DOHH2 (cell line): ENCODE data around the gene SPATA19.
A peak's percentile ranks its signal among the peaks of the same experiment; 100 is the strongest.

Source experiments
- H3F3A ChIP-seq: fragments of 200-600 bp; sonication (generic), shearing (Covaris generic); 2 replicates; pipeline ENCODE4 v1.6.0; 2016; ENCODE audit warnings: antibody characterized with exemption, mild to moderate bottlenecking; ENCODE audit not compliant: control insufficient read depth, insufficient read depth
- H3K27ac ChIP-seq: fragments of 200-600 bp; sonication (generic); 2 replicates; pipeline ENCODE4 v1.5.1; 2014; ENCODE audit warnings: low read depth, mild to moderate bottlenecking, low read length, moderate library complexity
- H3K27me3 ChIP-seq: fragments of 200-600 bp; sonication (generic); 2 replicates; pipeline ENCODE4 v1.6.1; 2014; ENCODE audit warnings: mild to moderate bottlenecking, low read length, mixed read lengths; ENCODE audit not compliant: control insufficient read depth
- H3K36me3 ChIP-seq: fragments of 200-600 bp; sonication (generic); 2 replicates; pipeline ENCODE4 v1.6.1; 2014; ENCODE audit warnings: mild to moderate bottlenecking, low read length, moderate library complexity, mixed read lengths; ENCODE audit not compliant: control insufficient read depth
- H3K4me1 ChIP-seq: fragments of 200-600 bp; sonication (generic); 2 replicates; pipeline ENCODE4 v1.6.1; 2014; ENCODE audit warnings: mild to moderate bottlenecking, low read length, mixed read lengths; ENCODE audit not compliant: control insufficient read depth
- H3K4me2 ChIP-seq: fragments of 200-600 bp; sonication (generic); 2 replicates; pipeline ENCODE4 v1.6.0; 2014; ENCODE audit warnings: mild to moderate bottlenecking, low read length, moderate library complexity
- H3K4me3 ChIP-seq: fragments of 200-600 bp; sonication (generic); 2 replicates; pipeline ENCODE4 v1.5.1; 2014; ENCODE audit warnings: mild to moderate bottlenecking, low read length, mixed read lengths
- H3K79me2 ChIP-seq: fragments of 200-600 bp; sonication (generic); 2 replicates; pipeline ENCODE4 v1.6.1; 2014; ENCODE audit warnings: mild to moderate bottlenecking, low read length, mixed read lengths; ENCODE audit not compliant: control insufficient read depth
- H3K9me2 ChIP-seq: fragments of 200-600 bp; sonication (generic); replicated peaks from 2 replicates; pipeline ENCODE4 v1.6.1; 2014; ENCODE audit warnings: mild to moderate bottlenecking, low read length, mixed read lengths; ENCODE audit not compliant: control insufficient read depth
- H3K9me3 ChIP-seq: fragments of 200-600 bp; sonication (generic); 2 replicates; pipeline ENCODE4 v1.6.1; 2014; ENCODE audit warnings: antibody characterized with exemption, low read length, mixed read lengths; ENCODE audit not compliant: control insufficient read depth, insufficient read depth
- H4K20me1 ChIP-seq: fragments of 200-600 bp; sonication (generic); 2 replicates; pipeline ENCODE4 v1.6.0; 2014; ENCODE audit warnings: low read depth, mild to moderate bottlenecking, antibody characterized with exemption, low read length, moderate library complexity; ENCODE audit not compliant: control insufficient read depth, insufficient read depth
- EZH2phosphoT487 ChIP-seq: fragments of 200-600 bp; sonication (generic); IDR thresholded peaks from 2 replicates; pipeline ENCODE4 v1.6.1; 2017; ENCODE audit warnings: borderline replicate concordance, mild to moderate bottlenecking, antibody characterized with exemption, low read length, moderate library complexity, mixed read lengths
- TF ChIP-seq, protein P1 (sequence below): fragments of 200-600 bp; sonication (generic); IDR thresholded peaks from one replicate; pipeline ENCODE4 v1.5.1; 2014; ENCODE audit warnings: antibody characterized with exemption, mild to moderate bottlenecking, low read depth, low read length; ENCODE audit not compliant: poor library complexity, severe bottlenecking

Gene SPATA19

GRCh38 chr11:133830931-133831907, 14.1 kb downstream of the SPATA19 start:
- Histone ChIP-seq H3K79me2 (no peaks in the 10 kb centered on the region), H3K27ac (no peak overlapping the region), H4K20me1 (no peaks in the 10 kb centered on the region), H3K27me3 (no peaks in the 10 kb centered on the region), H3K36me3 (no peaks in the 10 kb centered on the region), H3K9me2 (no peaks in the 10 kb centered on the region), H3K4me1 (no peaks in the 10 kb centered on the region), H3K9me3 (no peaks in the 10 kb centered on the region), H3K4me3 (no peak overlapping the region), H3F3A (no peaks in the 10 kb centered on the region), H3K4me2 (no peak overlapping the region)
- TF ChIP-seq EZH2phosphoT487: no peak
- TF ChIP-seq, protein P1, sequence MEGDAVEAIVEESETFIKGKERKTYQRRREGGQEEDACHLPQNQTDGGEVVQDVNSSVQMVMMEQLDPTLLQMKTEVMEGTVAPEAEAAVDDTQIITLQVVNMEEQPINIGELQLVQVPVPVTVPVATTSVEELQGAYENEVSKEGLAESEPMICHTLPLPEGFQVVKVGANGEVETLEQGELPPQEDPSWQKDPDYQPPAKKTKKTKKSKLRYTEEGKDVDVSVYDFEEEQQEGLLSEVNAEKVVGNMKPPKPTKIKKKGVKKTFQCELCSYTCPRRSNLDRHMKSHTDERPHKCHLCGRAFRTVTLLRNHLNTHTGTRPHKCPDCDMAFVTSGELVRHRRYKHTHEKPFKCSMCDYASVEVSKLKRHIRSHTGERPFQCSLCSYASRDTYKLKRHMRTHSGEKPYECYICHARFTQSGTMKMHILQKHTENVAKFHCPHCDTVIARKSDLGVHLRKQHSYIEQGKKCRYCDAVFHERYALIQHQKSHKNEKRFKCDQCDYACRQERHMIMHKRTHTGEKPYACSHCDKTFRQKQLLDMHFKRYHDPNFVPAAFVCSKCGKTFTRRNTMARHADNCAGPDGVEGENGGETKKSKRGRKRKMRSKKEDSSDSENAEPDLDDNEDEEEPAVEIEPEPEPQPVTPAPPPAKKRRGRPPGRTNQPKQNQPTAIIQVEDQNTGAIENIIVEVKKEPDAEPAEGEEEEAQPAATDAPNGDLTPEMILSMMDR: peak; percentile 41

GRCh38 chr11:133829566-133829965, 15.7 kb downstream of the SPATA19 start:
- Histone ChIP-seq H3K27ac (no peak overlapping the region), H3K4me3 (no peak overlapping the region), H3K9me3 (no peaks in the 10 kb centered on the region), H3K79me2 (no peaks in the 10 kb centered on the region), H3K9me2 (no peaks in the 10 kb centered on the region), H3K27me3 (no peaks in the 10 kb centered on the region), H3K36me3 (no peaks in the 10 kb centered on the region), H3K4me1 (no peaks in the 10 kb centered on the region), H3F3A (no peaks in the 10 kb centered on the region), H3K4me2 (no peak overlapping the region), H4K20me1 (no peaks in the 10 kb centered on the region)
- no peak for TF ChIP-seq EZH2phosphoT487
- TF ChIP-seq, protein P1: no peak

DNA sequence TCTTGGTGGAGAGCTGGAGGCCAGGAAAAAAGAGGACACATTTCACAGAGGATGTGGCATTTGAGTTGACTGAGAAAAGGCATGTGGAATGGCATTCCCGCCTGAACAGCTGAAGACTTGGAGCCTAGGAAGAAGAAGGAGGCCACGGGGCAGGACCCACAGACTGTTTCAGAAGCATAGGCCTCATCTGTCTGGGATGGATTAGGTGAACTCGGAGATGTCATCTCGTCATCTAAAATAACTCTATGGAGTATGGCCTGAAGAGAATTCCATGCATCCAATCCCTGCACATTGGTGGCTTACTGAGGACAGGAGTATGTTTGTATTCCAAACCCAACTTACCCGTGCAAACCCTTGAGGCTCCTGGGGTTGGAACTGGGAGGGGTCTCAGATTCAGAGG, 16.4 kb downstream of the SPATA19 start:
- no peaks in the 10 kb centered on the region for H3K79me2 ChIP-seq
- no peaks in the 10 kb centered on the region for H3K9me3 ChIP-seq
- no peaks in the 10 kb centered on the region for H3K4me1 ChIP-seq
- H4K20me1 ChIP-seq: no peaks in the 10 kb centered on the region
- H3K36me3 ChIP-seq: no peaks in the 10 kb centered on the region
- no peaks in the 10 kb centered on the region for H3F3A ChIP-seq
- H3K4me3 ChIP-seq: no peak overlapping the region
- H3K27ac ChIP-seq: no peak overlapping the region
- no peak overlapping the region for H3K4me2 ChIP-seq
- no peaks in the 10 kb centered on the region for H3K9me2 ChIP-seq
- no peak for TF ChIP-seq EZH2phosphoT487
- TF ChIP-seq, protein P1: no peak
- H3K27me3 ChIP-seq: no peaks in the 10 kb centered on the region
